Measurements from ENCODE around the gene ACVR1. TPM values are rescaled to one million over a fixed set of nuclear protein-coding genes. Genes with fewer than 3 reads are reported as not detected.

The ACVR1 gene
- total and polyA plus RNA-seq, 2 of the 13 experiments (the other 11 are each of a cell fraction or from before 2014, with no cell fraction given): 2.3 to 5.4 TPM

GRCh38 chr2:157760949-157761348, 115.2 kb downstream of the ACVR1 start (continued):
- TF ChIP-seq ZNF691 (CRISPR knock-in tag; IDR thresholded peaks at IDR 0.05; ENCODE audit: borderline replicate concordance, low read depth): no peak
- TF ChIP-seq ZNF775 (CRISPR knock-in tag; IDR thresholded peaks at IDR 0.05; ENCODE audit: borderline replicate concordance): no peak
- TF ChIP-seq RFXANK (CRISPR knock-in tag; IDR thresholded peaks at IDR 0.05): no peak
- no peak for TF ChIP-seq U2AF1 (optimal IDR thresholded peaks at IDR 0.05; ENCODE audit: low read depth, low read length)
- TF ChIP-seq SMAD1 (CRISPR knock-in tag; IDR thresholded peaks at IDR 0.05; ENCODE audit: borderline replicate concordance, low read depth): no peak
- TF ChIP-seq ZNF580 (CRISPR knock-in tag; IDR thresholded peaks at IDR 0.05; ENCODE audit: borderline replicate concordance, low read depth): no peak
- TF ChIP-seq YEATS2 (CRISPR knock-in tag; IDR thresholded peaks at IDR 0.05; ENCODE audit: borderline replicate concordance): no peak

- H4K20me1 ChIP-seq (ENCODE audit: insufficient read depth, low read length): no peaks in the 10 kb centered on the region
- H2AFZ ChIP-seq (ENCODE audit: low read length): no peak overlapping the region
- no peak for FAIRE-seq
- intact Hi-C loops (cut with micrococcal nuclease; ENCODE audit: unreplicated experiment): loop anchor here (5.0 kb wide), 1 partner anchor 263 kb away; no protein-coding TSS in a partner anchor
- no peak for ATAC-seq
- no TSS peak for BruUV-seq (replicated peaks)
- no peak overlapping the region for H3K9ac ChIP-seq (ENCODE audit: insufficient read depth, low read depth, low read length)
- TF ChIP-seq AHDC1 (CRISPR knock-in tag; IDR thresholded peaks at IDR 0.05; ENCODE audit: borderline replicate concordance): no peak
- TF ChIP-seq CEBPZ (IDR thresholded peaks at IDR 0.05; ENCODE audit: low read length): no peak
- ChIA-PET CTCF (ENCODE audit: low intra/inter-chr PET ratio, low total read pairs) (no interaction called here), POLR2A (no interaction called here)
- H3K27ac ChIP-seq (ENCODE audit: extremely low read length, insufficient read depth, low read length): no peak overlapping the region
- H3K36me3 ChIP-seq (replicated peaks in 1 of 2; ENCODE audit: control insufficient read depth in 1 of 2, insufficient read depth in 2 of 2, low read length in 2 of 2): no peaks in the 10 kb centered on the region; a peak in 1 of 5 replicates
- no peaks in the 10 kb centered on the region for H3K27me3 ChIP-seq (ENCODE audit: control insufficient read depth in 1 of 2, insufficient read depth in 2 of 2, low read length in 2 of 2)
- no peak overlapping the region for H3K4me2 ChIP-seq (ENCODE audit: low read depth, low read length)
- no peaks in the 10 kb centered on the region for H3K4me1 ChIP-seq (ENCODE audit: insufficient read depth, low read length)
- DNase-seq (ENCODE audit: low spot score): no peak
- in situ Hi-C loops (cut with HindIII; ENCODE audit: extremely low pct_ligation_motif_present, low pct_unique_long_range_greater_than_20kb): loop anchor here (25.0 kb wide), 1 partner anchor 273 kb away; no protein-coding TSS in a partner anchor
- peaks cover 19% of the 10 kb centered on the region for H3K9me3 ChIP-seq (ENCODE audit: low read length)
- no peak overlapping the region for H3K4me3 ChIP-seq (replicated peaks in 1 of 3; ENCODE audit: insufficient read depth in 1 of 3, low read depth in 2 of 3, low read length in 3 of 3)
- no peaks in the 10 kb centered on the region for H3K79me2 ChIP-seq (ENCODE audit: insufficient read depth, low read length)
These were observed 116.3 kb downstream of the ACVR1 start for GRCh38 chr2:157759855-157760254.
